MM.1S (cell line): ENCODE results near the gene ACOT13.
"Not testable (repeated sequence)": the region's sequence is repeated elsewhere in the genome, so short reads cannot be mapped to it uniquely, and the experiment has no call there.

Experiments used
- DNase-seq: peaks from one replicate; pipeline ENCODE4 v3.0.0-alpha.2; 2015
- H2AFZ ChIP-seq: fragments of 300-600 bp; sonication (generic); 2 replicates; pipeline ENCODE4 v1.6.0; 2016; ENCODE audit warnings: antibody characterized with exemption, low read length
- H3F3A ChIP-seq: fragments of 300-600 bp; sonication (generic); 2 replicates; pipeline ENCODE4 v1.6.1; 2016; ENCODE audit warnings: mild to moderate bottlenecking, antibody characterized with exemption, low read length, moderate library complexity, mixed read lengths; ENCODE audit not compliant: insufficient read depth
- H3K27ac ChIP-seq: fragments of 300-600 bp; sonication (generic); 2 replicates; pipeline ENCODE4 v1.5.1; 2016; ENCODE audit warnings: mild to moderate bottlenecking, low read length
- H3K27me3 ChIP-seq: fragments of 300-600 bp; sonication (generic); replicated peaks from 2 replicates; pipeline ENCODE4 v1.6.0; 2016; ENCODE audit warnings: low read length; ENCODE audit not compliant: insufficient read depth
- H3K36me3 ChIP-seq: fragments of 300-600 bp; sonication (generic); replicated peaks from 2 replicates; pipeline ENCODE4 v1.6.1; 2016; ENCODE audit warnings: mild to moderate bottlenecking, low read length, mixed read lengths; ENCODE audit not compliant: insufficient read depth
- H3K4me1 ChIP-seq: fragments of 300-600 bp; sonication (generic); 2 replicates; pipeline ENCODE4 v1.6.1; 2016; ENCODE audit warnings: low read length, mixed read lengths
- H3K4me2 ChIP-seq: fragments of 300-600 bp; sonication (generic); 2 replicates; pipeline ENCODE4 v1.6.0; 2016; ENCODE audit warnings: low read depth, low read length
- H3K4me3 ChIP-seq: fragments of 300-600 bp; sonication (generic); 2 replicates; pipeline ENCODE4 v1.5.1; 2016; ENCODE audit warnings: low read length, mixed read lengths
- H3K79me2 ChIP-seq: fragments of 300-600 bp; sonication (generic); 2 replicates; pipeline ENCODE4 v1.6.1; 2016; ENCODE audit warnings: mixed run types, low read length, mixed read lengths
- H3K9ac ChIP-seq: fragments of 300-600 bp; sonication (generic); 2 replicates; pipeline ENCODE4 v1.6.1; 2016; ENCODE audit warnings: low read length, mixed read lengths
- H3K9me2 ChIP-seq: fragments of 300-600 bp; sonication (generic); replicated peaks from 2 replicates; pipeline ENCODE4 v1.6.1; 2016; ENCODE audit warnings: mild to moderate bottlenecking, low read length, mixed read lengths; ENCODE audit not compliant: insufficient read depth
- H3K9me3 ChIP-seq: fragments of 300-600 bp; sonication (generic); replicated peaks from 2 replicates; pipeline ENCODE4 v1.6.1; 2016; ENCODE audit warnings: mild to moderate bottlenecking, low read length, mixed read lengths; ENCODE audit not compliant: insufficient read depth
- H4K20me1 ChIP-seq: fragments of 300-600 bp; sonication (generic); 2 replicates; pipeline ENCODE4 v1.6.1; 2016; ENCODE audit warnings: mild to moderate bottlenecking, low read length, moderate library complexity, mixed read lengths; ENCODE audit not compliant: insufficient read depth
- EZH2 ChIP-seq: fragments of 300-600 bp; sonication (generic); optimal IDR thresholded peaks from 2 replicates; pipeline ENCODE3; 2017; ENCODE audit warnings: low read depth, mild to moderate bottlenecking, antibody characterized with exemption, low read length, mixed read lengths
- EZH2phosphoT487 ChIP-seq: fragments of 300-600 bp; sonication (generic); IDR thresholded peaks from 2 replicates; pipeline ENCODE4 v1.6.1; 2018; ENCODE audit warnings: antibody characterized with exemption, low read length
- TF ChIP-seq, protein P1 (sequence below): fragments of 300-600 bp; sonication (generic); IDR thresholded peaks from 2 replicates; pipeline ENCODE4 v1.5.1; 2016; ENCODE audit warnings: antibody characterized with exemption, low read length, mixed read lengths

The ACOT13 gene

DNA sequence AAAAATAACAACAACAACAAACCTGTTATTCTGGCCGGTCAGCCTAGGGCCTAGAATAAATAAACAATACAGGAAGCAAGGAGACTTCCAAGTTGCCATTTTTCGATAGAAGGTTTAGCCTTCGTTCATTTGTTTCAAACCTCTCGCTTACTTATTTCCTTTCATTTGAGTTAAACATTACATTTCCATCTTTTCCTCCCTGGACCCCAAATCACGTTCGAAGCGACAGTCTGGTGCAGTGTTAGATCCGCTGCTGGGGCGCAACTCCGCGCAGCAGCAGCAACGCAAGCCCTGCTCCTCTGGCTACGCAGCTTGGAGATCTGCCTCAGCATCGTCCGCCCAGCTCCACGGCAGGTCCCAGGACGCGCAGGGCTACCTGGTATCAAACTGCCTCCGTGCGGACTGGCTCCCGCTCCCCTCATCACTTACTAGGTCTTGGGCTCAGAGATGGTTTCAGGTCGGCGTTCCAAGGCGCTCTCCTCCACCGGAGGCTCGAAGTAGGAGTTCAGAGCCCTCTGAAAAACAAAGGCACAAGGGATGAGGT lies 708 bp upstream of the ACOT13 start:
- peak overlapping the region; percentile 86 for H2AFZ ChIP-seq
- no peaks in the 10 kb centered on the region for H3K36me3 ChIP-seq
- no peaks in the 10 kb centered on the region for H3K27me3 ChIP-seq
- H3K4me2 ChIP-seq, result peak overlapping the region; percentile 91
- H3K4me3 ChIP-seq, result peak overlapping the region; percentile 87
- DNase-seq, result peak; percentile 46
- TF ChIP-seq EZH2phosphoT487, result no peak
- TF ChIP-seq EZH2, result no peak
- TF ChIP-seq, protein P1, sequence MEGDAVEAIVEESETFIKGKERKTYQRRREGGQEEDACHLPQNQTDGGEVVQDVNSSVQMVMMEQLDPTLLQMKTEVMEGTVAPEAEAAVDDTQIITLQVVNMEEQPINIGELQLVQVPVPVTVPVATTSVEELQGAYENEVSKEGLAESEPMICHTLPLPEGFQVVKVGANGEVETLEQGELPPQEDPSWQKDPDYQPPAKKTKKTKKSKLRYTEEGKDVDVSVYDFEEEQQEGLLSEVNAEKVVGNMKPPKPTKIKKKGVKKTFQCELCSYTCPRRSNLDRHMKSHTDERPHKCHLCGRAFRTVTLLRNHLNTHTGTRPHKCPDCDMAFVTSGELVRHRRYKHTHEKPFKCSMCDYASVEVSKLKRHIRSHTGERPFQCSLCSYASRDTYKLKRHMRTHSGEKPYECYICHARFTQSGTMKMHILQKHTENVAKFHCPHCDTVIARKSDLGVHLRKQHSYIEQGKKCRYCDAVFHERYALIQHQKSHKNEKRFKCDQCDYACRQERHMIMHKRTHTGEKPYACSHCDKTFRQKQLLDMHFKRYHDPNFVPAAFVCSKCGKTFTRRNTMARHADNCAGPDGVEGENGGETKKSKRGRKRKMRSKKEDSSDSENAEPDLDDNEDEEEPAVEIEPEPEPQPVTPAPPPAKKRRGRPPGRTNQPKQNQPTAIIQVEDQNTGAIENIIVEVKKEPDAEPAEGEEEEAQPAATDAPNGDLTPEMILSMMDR, result no peak
- H4K20me1 ChIP-seq, result no peaks in the 10 kb centered on the region
- no peaks in the 10 kb centered on the region for H3K9me2 ChIP-seq
- H3F3A ChIP-seq, result peaks cover 8% of the 10 kb centered on the region; the same call in 1 of the 2 replicates
- H3K27ac ChIP-seq, result peak overlapping the region; percentile 58; the same call in 1 of the 2 replicates
- H3K9me3 ChIP-seq, result no peaks in the 10 kb centered on the region
- H3K9ac ChIP-seq, result peak overlapping the region; percentile 65
- peaks cover 37% of the 10 kb centered on the region for H3K79me2 ChIP-seq
- H3K4me1 ChIP-seq, result peaks cover 7% of the 10 kb centered on the region

DNA sequence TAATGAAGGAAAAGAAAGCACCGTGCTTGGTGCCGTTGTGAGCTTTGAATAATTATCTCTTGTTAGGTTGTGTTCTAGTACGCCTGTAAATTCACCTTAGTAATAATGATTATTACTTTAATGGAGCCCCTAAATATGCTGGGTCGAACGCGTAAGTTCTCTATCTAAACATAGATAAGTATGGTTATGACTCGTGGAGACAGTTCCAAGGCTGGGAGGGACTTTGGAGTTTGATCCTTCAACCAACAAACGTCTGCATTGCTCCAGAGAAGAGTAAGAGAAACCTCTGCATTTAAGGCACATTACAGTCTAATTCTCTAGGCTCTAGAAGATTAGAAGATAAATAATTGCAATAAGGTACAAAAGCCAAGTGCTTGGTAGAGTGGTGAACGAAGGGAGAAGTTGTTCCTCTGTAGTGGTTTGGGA lies 514 bp downstream of the ACOT13 start:
- Histone ChIP-seq H3K36me3 (no peaks in the 10 kb centered on the region), H4K20me1 (no peaks in the 10 kb centered on the region), H3K4me2 (peak overlapping the region; percentile 89), H3K27ac (peak overlapping the region; percentile 65), H2AFZ (peak overlapping the region; percentile 99), H3K9ac (peak overlapping the region; percentile 83), H3K79me2 (peaks cover 37% of the 10 kb centered on the region), H3K9me3 (no peaks in the 10 kb centered on the region), H3K9me2 (no peaks in the 10 kb centered on the region), H3F3A (peaks cover 8% of the 10 kb centered on the region; the same call in 1 of the 2 replicates), H3K4me1 (peaks cover 7% of the 10 kb centered on the region), H3K4me3 (peak overlapping the region; percentile 87), H3K27me3 (no peaks in the 10 kb centered on the region)
- no peak for DNase-seq
- TF ChIP-seq EZH2phosphoT487 (no peak), EZH2 (no peak)
- TF ChIP-seq, protein P1, result no peak

DNA sequence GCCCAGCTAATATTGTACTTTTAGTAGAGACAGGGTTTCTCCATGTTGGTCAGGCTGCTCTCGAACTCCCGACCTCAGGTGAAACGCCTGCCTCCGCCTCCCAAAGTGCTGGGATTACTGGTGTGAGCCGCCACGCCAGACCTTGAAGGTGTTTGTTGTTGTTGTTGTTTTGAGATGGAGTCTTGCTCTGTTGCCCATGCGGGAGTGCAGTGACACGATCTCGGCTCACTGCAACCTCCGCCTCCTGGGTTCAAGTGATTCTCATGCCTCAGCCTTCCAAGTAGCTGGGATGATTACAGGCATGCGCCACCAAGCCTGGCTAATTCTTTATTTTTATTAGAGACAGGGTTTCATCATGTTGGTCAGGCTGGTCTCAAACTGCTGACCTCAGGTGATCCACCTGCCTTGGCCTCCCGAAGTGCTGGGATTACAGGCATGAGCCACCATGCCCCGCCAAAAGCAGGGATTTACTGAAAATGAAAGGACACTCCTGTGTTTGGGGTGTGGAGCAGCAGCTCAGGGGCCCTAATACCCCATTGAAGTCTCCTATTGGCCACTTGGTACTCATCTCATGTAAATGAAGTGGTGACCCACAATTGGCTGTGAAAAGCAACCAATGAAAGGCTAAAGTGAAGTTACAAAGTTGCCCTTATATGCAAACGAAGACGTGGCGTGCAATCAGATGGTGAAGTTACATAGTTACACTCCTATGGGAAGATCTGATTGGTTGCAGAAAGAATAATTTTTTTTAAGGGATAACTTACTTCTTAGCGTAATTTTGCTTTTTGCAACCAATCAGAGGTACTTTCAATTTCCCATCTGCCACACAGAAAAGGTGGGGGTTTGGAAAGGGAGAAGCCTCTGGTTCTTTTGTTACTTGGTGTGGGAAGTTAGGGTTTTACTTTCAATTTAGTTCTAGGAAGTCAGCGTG lies 1.5 kb downstream of the ACOT13 start:
- peak overlapping the region; percentile 87; the same call in 1 of the 2 replicates for H3K4me3 ChIP-seq
- peaks cover 32% of the 10 kb centered on the region for H3K79me2 ChIP-seq
- DNase-seq, H3K36me3 ChIP-seq, H3K27ac ChIP-seq, H3K4me1 ChIP-seq, H3F3A ChIP-seq, H3K9me3 ChIP-seq, H4K20me1 ChIP-seq, H2AFZ ChIP-seq, H3K27me3 ChIP-seq, H3K9ac ChIP-seq, H3K9me2 ChIP-seq: not testable (repeated sequence)
- peak overlapping the region; percentile 89; the same call in 1 of the 2 replicates for H3K4me2 ChIP-seq
